ENCODE measurements around the gene WNT16. TPM values are rescaled to one million over a fixed set of nuclear protein-coding genes. Genes with fewer than 3 reads are reported as not detected.

The WNT16 gene
- total RNA-seq, 1 experiment from 2014 or later: not detected

DNA sequence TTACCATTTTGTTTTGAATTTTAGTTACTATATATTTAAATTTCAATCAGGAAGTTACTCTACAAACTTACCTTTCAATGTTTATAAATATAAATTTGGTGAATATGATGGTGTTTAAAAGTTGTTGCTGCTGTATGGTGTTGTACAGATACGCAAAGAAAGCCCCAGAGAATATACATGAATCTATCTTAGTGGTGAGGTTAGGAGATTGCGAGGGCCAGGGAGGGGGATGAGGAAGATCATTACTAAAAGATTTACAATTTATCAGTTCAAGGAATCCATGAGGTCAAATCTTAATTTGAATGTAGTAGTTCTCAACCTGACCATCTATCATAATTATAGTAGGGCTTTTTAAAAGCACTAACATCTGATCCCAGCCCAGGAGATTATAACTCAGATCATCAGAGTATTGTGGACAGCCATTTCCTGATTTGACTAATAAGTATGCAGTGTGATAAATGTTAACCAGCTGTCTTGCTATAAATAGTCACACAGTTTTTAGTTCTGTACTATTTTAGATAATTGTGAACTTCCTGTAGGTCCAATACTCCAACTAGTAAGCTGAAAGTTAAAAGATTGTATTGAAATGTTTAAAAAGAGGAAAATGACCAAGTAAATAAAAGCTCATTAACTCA is 43.7 kb downstream of the WNT16 start:
- no peak overlapping the region for H2BK120ac ChIP-seq (ENCODE audit: low read depth, low read length, poor library complexity, severe bottlenecking)
- H2BK20ac ChIP-seq (ENCODE audit: low read depth, low read length, poor library complexity, severe bottlenecking): no peak overlapping the region
- no peak overlapping the region for H3K14ac ChIP-seq (ENCODE audit: insufficient read depth, low read length)
- H3K27ac Mint-ChIP-seq: no peak overlapping the region
- H2BK15ac ChIP-seq (ENCODE audit: low read depth, low read length): no peak overlapping the region
- H3K4me1 Mint-ChIP-seq: peaks cover 6 to 7% of the 10 kb centered on the region in 2 experiments
- H4K91ac ChIP-seq (ENCODE audit: insufficient read length, low read depth, low read length): no peak overlapping the region
- no peak overlapping the region for H3K4ac ChIP-seq (ENCODE audit: low read depth, low read length)
- H3K9ac ChIP-seq (ENCODE audit: extremely low read depth, insufficient read length, low read length): no peak overlapping the region
- no peak overlapping the region for H4K8ac ChIP-seq (replicated peaks; ENCODE audit: insufficient read length, low read depth, low read length)
- DNase-seq: no peak
- H3K4me3 Mint-ChIP-seq: no peak overlapping the region
- H2AK5ac ChIP-seq (ENCODE audit: insufficient read length, low read length): no peak overlapping the region
- H3K9me3 Mint-ChIP-seq: no peaks in the 10 kb centered on the region
- H3T11ph ChIP-seq (ENCODE audit: low read length): no peak overlapping the region
- no peaks in the 10 kb centered on the region for H3K23me2 ChIP-seq (ENCODE audit: insufficient read length, low read depth, low read length, poor library complexity, severe bottlenecking)
- peaks cover 10 to 61% (median 23%) of the 10 kb centered on the region in 3 experiments; a peak in 6 of 7 replicates for H3K36me3 Mint-ChIP-seq (ENCODE audit: insufficient read depth in 1 of 3, low read depth in 3 of 3)
- H3K27me3 ChIP-seq (ENCODE audit: insufficient read depth, low read length): no peaks in the 10 kb centered on the region; the same call in 1 of the 2 replicates
- H3K9me3 ChIP-seq (ENCODE audit: control insufficient read depth, low read depth, low read length): no peaks in the 10 kb centered on the region
- H4K5ac ChIP-seq (ENCODE audit: insufficient read length, low read depth, low read length): no peak overlapping the region
- no peak overlapping the region for H3K23ac ChIP-seq (ENCODE audit: insufficient read length, low read depth, low read length)
- no peak overlapping the region for H2BK12ac ChIP-seq (ENCODE audit: insufficient read length, low read depth, low read length)
- no peak overlapping the region for H3K27ac ChIP-seq (ENCODE audit: insufficient read length, low read depth, low read length)
- no peaks in the 10 kb centered on the region for H3K27me3 Mint-ChIP-seq (ENCODE audit: low read depth)
- H4K20me1 ChIP-seq (ENCODE audit: control insufficient read depth, insufficient read depth, insufficient read length): no peaks in the 10 kb centered on the region
- no peak overlapping the region for H2AFZ ChIP-seq (ENCODE audit: low read length)
- TF ChIP-seq, protein P1, sequence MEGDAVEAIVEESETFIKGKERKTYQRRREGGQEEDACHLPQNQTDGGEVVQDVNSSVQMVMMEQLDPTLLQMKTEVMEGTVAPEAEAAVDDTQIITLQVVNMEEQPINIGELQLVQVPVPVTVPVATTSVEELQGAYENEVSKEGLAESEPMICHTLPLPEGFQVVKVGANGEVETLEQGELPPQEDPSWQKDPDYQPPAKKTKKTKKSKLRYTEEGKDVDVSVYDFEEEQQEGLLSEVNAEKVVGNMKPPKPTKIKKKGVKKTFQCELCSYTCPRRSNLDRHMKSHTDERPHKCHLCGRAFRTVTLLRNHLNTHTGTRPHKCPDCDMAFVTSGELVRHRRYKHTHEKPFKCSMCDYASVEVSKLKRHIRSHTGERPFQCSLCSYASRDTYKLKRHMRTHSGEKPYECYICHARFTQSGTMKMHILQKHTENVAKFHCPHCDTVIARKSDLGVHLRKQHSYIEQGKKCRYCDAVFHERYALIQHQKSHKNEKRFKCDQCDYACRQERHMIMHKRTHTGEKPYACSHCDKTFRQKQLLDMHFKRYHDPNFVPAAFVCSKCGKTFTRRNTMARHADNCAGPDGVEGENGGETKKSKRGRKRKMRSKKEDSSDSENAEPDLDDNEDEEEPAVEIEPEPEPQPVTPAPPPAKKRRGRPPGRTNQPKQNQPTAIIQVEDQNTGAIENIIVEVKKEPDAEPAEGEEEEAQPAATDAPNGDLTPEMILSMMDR (conservative IDR thresholded peaks at IDR 0.05): no peak
- H3K4me2 ChIP-seq (ENCODE audit: insufficient read depth, insufficient read length, low read length): no peak overlapping the region
- no peak overlapping the region for H2BK5ac ChIP-seq (ENCODE audit: insufficient read length, low read length)
- H3K18ac ChIP-seq (ENCODE audit: insufficient read length, low read depth, low read length): no peak overlapping the region
- no peaks in the 10 kb centered on the region for H3K79me2 ChIP-seq (ENCODE audit: insufficient read depth, low read length)
- H3K4me1 ChIP-seq (ENCODE audit: insufficient read depth, low read length): no peaks in the 10 kb centered on the region
- no CpG with 5 or more reads among the region's 2 CpGs for WGBS (ENCODE audit: extremely low coverage, insufficient read length, low lambda C conversion rate)
- H3K79me1 ChIP-seq (ENCODE audit: insufficient read depth, low read depth, low read length, poor library complexity, severe bottlenecking): no peaks in the 10 kb centered on the region
- no peak overlapping the region for H3K56ac ChIP-seq (ENCODE audit: insufficient read length, low read depth, low read length)
